HG02678 (cell line): ENCODE measurements around the gene CDK16.
"Not testable (repeated sequence)": the region's sequence is repeated elsewhere in the genome, so short reads cannot be mapped to it uniquely, and the experiment has no call there.

ENCODE experiments used
- ATAC-seq: cut with Tn5 transposase; IDR thresholded peaks from one replicate; pipeline ENCODE4 v1.9.1; 2021; ENCODE audit warnings: mild to moderate bottlenecking, moderate library complexity; ENCODE audit not compliant: unreplicated experiment

Gene CDK16

GRCh38 chrX:47247206-47247998 lies 28.9 kb downstream of the CDK16 start:
- no peak for ATAC-seq

DNA sequence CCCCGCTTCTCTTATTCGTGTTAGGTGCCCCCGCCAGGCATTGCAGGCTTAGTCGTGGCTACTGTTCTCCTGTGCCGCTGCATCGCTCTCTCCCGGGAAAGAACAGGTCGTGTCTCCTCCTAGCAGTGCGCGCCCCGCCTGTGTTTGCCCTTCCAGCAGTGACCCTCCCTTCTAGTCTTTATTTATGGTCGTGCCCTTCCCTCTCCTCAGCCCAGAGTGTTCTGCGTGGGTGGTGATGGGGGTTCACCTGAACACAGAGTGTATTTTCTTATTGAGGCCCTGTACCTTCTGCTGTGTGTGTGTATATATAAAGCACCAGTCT lies 29.5 kb downstream of the CDK16 start:
- no peak for ATAC-seq

- ATAC-seq = no peak
These were observed 30.1 kb downstream of the CDK16 start for GRCh38 chrX:47248576-47248975.

DNA sequence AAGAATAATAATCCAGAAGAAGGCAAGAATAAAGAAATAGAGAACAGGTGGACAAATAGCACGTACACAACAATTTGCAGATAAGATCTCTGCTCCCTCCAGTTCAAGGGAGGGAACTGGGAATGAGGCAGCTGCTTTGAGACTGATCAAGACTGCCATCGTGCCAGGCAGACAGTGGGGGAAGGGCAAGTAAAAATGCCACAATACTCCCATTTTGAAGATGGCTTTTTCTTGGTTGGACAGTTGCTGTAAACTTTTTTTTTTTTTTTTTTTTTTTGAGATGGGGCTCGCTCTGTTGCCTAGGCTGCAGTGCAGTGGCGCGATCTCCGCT lies 31.5 kb downstream of the CDK16 start:
- ATAC-seq = no peak

- ATAC-seq = not testable (repeated sequence)
These were observed 39.1 kb downstream of the CDK16 start for GRCh38 chrX:47257620-47258019.

DNA sequence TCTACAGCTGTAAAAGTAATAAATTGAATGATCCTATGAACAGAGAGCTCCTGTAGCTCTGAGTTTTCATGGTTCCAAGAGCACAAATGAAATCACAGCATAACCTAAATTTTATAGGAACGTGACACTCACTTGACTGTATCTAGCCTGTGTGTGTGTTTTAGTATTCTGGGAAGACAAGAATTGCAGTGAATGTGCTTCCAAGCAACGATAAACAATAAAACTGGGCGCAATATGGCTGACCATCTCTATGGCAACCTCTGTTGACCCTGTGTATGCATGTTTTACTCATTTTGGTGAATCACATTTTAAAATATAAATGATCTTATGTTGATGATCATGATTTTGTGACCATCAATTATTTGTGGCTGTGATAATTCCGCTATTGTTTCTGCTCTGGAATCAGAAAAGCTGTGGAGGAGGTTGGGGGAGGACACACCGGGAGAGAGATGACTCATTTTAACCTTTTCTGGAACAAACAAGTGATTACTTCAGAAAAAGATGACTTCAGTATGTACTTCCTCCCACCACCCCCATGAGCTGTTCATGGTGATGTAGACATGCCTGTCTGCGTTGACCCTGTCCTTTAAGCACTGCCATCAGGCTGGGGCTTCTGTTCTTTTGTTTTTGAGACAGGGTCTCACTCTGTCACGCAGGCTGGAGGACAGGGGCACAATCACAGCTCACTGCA lies 46.1 kb downstream of the CDK16 start:
- ATAC-seq = no peak

GRCh38 chrX:47266643-47267042 lies 48.2 kb downstream of the CDK16 start:
- ATAC-seq = no peak

DNA sequence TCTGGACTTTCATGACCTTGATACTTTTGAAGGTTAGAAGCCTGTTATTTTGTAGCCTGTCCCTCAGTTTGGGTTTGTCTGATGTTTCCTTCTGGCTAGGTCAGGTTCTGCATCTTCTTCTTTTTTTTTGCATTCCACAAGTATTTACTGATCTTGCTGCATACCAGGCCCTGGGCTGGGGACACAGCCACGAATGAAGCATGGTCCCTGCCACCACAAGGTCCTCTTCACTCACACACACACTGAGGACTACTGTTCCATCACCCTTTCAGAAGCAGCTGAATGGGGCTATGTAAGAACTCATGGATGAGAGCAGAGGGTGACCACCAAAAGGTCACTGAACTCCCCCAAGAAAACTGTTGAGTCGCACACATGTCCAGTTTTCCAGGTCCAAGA lies 53.5 kb downstream of the CDK16 start:
- ATAC-seq = no peak

DNA sequence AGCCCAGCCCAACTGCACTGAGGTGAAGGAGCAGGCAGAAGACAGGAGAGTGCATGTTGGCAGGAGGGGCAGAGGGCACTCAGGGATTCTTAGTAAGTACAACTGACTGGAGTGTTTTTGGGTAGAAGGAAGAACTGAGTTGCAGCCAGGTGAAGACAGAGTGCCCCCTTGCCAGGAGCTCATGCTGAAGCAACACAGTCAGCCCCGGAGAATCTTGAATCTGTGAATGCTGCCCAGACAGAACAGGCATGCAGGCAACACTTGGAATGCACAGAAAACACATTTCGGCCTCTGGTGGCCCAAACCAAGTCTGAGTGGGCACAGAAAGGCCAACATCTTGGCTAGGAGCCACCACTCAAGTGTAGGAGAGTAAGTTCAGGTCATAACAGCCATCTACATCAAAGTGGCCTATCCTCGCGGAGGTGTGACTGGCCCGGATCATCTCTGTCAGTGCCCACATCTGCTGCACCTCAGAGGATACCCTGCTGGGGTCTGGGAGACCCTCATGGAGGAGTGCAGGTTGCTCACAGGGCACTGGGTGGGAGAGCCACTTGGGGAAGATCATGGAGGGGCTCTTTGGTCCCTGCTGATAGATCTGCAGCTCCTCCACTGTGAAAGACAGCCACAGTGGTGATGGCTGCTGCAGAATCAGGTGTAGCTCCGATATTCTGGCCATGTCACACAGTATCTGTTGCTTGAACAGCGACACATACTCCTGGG lies 54.7 kb downstream of the CDK16 start:
- ATAC-seq = no peak

- no peak for ATAC-seq
These were observed 60.2 kb downstream of the CDK16 start for GRCh38 chrX:47278691-47279090.
